GM19455 (cell line): ENCODE data around the gene FAT1.

ENCODE experiments used
- ATAC-seq: cut with Tn5 transposase; IDR thresholded peaks from one replicate; pipeline ENCODE4 v1.9.1; 2021; ENCODE audit not compliant: unreplicated experiment

Gene FAT1

DNA sequence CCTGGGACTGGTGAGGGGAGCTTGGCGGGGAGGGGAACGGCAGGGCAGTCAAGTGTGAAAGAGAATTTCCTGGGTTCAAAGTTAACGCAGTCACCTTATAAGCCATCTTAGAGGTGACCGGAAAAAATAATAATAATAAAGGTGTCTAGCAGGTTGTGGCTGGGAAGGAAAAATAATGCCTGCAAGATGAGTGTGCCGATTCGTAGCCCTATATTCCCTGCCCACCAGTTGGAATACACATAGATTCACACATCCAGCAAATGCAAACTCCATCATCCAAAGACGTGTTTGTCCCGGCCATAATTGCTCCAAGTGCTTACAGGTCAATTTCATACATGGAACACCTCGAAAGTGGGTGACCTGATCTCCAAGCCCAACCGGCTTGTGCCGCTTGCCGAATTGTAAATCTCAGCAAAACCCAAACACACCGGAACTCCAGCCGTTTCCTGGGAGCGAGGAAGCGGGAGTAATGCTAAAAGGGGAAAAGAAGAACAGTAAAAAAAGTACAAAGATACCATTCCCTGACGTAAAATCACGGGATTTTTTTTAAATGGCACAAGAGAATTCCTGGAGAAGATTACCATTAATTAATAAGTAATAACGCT lies 1.3 kb upstream of the FAT1 start:
- no peak for ATAC-seq

- ATAC-seq, result no peak
These were observed 605 bp upstream of the FAT1 start for GRCh38 chr4:186724058-186724863.

- no peak for ATAC-seq
These were observed 812 bp downstream of the FAT1 start for GRCh38 chr4:186722796-186723291.

GRCh38 chr4:186719925-186720694 lies 3.5 kb downstream of the FAT1 start:
- no peak for ATAC-seq

- ATAC-seq, result no peak
These were observed 6.1 kb downstream of the FAT1 start for GRCh38 chr4:186717556-186717955.

DNA sequence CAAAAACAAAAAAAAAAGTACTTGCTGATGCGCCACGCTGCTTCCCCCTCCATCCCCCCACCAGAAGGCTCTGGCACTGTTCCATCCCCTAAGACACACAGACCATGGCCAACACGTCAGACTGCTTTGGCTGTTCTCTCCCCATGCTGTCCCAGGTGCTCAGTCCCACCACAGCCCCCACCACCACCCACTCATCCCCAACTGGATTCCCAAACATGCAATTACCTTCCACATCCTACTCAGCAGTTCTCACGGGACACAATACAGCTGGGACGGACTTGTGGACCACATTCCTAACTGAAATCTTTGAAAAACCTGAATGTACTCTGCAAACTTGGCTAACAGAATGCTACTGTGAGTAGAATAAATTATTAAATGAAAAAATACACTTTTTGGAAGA lies 8.6 kb downstream of the FAT1 start:
- ATAC-seq, result no peak

DNA sequence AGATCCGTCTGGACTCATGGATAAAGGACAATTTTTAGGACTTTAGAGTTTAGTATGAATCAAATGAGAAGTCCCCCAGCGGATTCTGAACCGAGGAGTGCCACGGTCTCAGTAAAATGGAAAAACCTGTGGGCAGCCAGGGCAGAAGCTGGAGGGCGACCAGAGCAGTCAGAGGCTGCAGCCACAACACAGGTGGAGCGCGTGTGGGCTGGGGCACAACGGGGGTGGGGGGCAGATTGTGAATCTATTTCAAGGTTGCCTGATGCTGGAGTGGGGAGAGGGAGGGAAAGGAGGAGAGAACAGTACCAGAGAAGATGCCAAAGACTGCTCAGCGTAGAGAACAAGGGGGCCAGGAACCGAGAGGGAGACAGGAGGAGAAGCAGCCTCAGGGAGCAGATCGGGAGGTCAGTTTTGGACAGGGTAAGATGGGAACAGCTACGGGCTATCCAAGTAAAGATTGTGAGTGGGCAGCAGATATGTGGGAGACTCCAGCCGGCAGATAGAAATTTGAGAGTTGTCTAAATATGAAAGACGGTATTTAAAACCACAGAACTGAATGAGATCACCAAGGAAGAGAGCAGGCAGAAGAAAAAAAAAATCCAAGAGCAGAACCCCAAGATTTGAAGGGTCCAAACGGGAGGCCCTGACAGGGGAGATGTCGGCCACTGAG lies 9.5 kb downstream of the FAT1 start:
- no peak for ATAC-seq

DNA sequence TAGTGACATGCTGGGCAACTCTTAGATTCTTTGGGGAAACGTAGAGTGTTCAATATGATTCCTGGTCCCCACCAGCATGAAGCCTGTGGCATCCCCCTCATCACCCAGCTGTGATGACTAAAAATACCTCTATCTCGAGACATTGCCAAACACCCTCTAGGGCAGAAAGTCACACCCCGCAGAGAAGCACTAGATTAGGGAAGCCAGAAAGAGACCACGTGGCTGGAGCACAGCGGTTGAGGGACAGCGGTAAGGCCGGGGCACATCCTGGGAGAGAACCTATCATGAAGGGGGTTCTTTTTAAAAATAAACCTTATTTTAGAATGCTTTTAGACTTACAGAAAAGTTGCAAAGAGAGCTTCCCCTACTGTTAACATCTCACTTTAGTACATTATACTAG lies 11.0 kb downstream of the FAT1 start:
- ATAC-seq, result no peak

GRCh38 chr4:186710521-186711119 lies 13.0 kb downstream of the FAT1 start:
- ATAC-seq, result no peak

GRCh38 chr4:186709517-186709916 lies 14.1 kb downstream of the FAT1 start:
- ATAC-seq, result no peak

DNA sequence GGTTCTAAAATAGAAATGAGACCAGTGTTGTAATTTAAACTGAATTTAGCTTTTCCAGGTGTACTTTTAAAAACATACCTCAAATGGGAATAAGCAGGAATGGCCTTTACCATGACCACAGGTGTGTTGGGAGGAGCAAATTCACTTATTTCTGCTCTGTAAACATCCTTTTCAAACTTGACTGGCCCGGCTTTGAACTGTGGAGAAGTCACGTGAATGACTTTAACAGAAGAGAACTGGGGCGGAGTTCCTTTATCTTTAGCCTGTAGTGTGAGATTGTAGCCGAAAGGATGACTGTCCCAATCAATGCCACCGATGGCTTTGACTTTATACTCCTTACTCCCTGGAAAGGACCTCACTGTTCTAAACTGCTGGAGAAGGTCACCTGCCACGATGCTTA lies 15.1 kb downstream of the FAT1 start:
- ATAC-seq, result no peak

GRCh38 chr4:186707996-186708395 lies 15.7 kb downstream of the FAT1 start:
- ATAC-seq, result no peak

DNA sequence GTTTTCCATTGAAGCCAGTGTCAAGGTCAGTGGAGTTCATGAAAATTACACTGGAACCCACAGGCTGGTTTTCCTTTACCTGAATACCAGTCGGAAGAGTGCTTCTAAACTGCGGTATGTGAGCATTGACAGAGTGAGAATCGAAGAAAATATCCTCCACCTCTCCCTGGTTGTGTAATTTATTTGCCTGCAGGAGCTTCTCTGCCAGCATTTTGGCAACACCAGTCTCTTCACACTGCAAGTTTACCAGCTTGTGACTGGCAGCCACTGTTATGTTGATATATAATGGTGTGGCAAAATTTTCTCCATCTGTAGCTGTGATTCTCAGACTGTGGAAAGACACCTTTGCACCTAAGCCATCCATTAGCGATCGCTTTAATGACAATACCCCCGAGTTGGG lies 16.1 kb downstream of the FAT1 start:
- no peak for ATAC-seq

DNA sequence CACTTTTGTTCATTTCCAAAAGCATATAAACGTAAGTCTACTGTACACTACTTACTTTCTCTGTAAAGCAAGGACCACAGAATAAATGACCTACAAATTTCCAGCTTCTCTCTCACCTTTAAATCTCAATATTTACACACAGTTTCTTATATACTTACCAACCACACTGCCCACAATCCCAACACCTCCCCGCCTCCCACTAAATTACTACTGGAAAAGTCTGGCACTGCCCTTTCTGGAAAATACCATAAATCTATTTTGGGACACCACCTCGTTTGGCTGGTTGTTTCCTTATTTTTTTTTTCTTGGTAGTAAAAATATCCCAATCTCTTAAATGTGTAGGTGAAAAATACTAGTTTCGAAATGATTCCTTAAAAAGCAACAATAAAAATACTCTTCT lies 19.6 kb downstream of the FAT1 start:
- no peak for ATAC-seq

DNA sequence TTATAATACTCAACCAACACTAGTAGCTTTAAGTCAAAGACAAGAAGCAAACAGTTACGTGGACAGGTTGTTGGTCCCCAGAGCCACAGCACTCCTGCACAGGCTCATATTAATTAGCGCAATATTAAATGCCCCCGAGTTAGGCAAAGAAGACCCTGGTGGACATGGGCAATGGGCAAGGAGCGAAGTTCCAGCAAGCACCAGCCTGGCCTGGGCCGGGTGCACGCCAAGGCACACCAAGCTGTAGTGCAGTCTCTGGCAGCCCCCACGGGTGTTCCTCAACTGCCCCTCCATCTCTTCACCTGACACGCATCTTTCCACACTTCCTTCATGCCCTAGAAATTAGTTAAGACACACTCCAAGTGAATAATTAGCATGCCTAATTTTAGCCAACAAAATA lies 20.1 kb downstream of the FAT1 start:
- ATAC-seq, result no peak

DNA sequence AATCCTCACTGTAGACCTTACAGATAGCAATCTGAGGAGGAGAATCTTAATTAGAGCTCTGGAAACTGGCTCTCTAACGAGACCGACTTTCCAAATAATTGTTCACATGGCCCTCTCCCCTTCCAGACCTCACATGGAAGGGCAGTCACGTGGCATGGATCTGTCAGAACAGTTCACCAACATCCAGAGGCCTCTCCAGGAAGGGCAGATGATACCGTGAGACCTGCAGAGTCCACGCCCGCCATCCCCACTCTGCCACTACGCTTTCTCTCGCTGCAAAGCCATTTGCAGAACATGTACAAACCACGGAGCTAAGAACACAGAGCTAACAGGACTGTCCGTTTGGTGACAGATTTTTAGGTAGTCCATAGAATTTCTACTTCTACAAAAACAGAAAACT lies 20.7 kb downstream of the FAT1 start:
- ATAC-seq, result no peak

- no peak for ATAC-seq
These were observed 21.4 kb downstream of the FAT1 start for GRCh38 chr4:186702297-186702696.

- no peak for ATAC-seq
These were observed 21.9 kb downstream of the FAT1 start for GRCh38 chr4:186701788-186702187.

GRCh38 chr4:186701273-186701672 lies 22.4 kb downstream of the FAT1 start:
- ATAC-seq, result no peak

DNA sequence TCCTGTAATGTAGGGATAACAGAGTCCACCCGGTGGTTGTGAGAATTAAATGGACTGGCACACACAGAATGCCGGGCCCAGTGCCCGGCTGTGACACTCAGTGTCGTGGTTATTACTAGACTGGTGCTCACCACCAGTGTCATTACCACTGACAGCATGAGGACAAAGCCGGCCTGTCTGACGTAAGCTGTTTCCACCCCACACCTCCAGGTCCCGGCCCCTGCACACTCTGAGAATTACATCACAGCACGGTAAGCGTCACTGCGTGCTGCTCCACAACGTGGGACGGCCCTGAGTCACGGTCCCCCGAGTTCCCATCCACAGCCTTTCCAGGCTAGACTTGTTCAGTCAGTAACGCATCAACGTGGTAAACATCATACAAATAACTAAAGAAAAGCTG lies 22.9 kb downstream of the FAT1 start:
- ATAC-seq, result no peak

DNA sequence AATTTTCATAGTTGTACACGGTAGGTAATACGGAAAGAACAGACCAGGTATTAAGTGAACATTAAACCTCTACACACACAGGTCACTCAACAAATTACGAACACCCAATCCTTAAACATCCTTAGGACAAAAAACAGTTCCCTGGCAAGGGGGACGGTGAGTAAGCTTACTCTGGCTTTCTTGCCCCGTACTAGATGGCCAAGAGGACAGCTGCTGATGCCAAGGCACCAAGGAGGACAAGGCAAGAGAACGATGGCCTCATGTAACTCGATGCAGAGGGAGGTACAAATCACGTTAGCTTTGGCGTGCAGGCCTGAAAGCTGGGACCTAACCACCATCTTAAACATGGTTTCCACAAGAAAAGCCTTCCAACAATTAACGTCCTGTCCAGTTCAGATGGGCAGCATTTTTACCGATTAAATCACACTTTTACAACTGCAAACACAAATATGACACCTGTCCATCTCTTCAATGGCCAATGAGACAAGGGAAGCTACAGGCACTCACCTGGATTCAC lies 23.7 kb downstream of the FAT1 start:
- no peak for ATAC-seq
